Measurements from ENCODE around the gene TEX29.

TEX29 gene

DNA sequence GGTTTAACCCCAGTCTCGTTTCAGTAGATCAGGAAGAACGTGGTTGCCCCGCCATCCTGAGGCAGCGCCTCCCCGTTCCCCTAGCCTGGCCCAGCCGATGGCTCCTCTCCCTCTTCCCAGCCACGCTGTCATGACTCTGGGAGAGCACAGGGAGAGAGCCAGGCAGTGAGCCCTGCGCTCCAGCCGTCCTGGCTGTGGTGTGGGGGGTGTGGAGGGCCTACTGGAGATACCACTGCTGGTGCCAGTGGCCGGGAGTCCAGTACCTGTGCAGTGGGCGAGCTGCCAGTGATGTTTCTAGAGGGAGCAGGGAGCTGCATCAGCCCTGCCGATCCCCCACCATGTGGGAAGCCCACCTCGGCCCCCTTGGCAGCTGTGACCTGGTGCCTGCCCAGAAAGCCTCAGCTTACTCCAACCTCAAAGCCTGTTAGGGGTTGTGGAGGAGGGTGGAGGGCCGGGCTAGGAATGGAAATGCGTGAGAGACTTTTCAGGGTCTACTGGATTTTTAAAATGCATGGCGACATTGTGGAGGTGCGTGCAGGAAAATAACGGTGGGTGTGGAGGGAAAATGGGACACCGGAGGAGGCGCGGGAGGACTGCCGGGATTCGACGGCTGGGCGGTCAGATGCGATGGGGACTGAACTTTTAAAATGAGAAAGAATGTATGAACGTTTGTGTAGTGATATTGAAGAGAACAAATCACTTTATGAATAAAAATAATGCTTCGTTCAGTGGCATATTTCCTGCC, 4.9 kb downstream of the TEX29 start:
- no peak for DNase-seq (ENCODE audit: low read depth)
- no peak overlapping the region for H3K4me3 ChIP-seq (ENCODE audit: low read length)
- TF ChIP-seq, protein P1, sequence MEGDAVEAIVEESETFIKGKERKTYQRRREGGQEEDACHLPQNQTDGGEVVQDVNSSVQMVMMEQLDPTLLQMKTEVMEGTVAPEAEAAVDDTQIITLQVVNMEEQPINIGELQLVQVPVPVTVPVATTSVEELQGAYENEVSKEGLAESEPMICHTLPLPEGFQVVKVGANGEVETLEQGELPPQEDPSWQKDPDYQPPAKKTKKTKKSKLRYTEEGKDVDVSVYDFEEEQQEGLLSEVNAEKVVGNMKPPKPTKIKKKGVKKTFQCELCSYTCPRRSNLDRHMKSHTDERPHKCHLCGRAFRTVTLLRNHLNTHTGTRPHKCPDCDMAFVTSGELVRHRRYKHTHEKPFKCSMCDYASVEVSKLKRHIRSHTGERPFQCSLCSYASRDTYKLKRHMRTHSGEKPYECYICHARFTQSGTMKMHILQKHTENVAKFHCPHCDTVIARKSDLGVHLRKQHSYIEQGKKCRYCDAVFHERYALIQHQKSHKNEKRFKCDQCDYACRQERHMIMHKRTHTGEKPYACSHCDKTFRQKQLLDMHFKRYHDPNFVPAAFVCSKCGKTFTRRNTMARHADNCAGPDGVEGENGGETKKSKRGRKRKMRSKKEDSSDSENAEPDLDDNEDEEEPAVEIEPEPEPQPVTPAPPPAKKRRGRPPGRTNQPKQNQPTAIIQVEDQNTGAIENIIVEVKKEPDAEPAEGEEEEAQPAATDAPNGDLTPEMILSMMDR (IDR thresholded peaks at IDR 0.05; ENCODE audit: insufficient read depth, low read depth, low read length, missing control alignments), result no peak

DNA sequence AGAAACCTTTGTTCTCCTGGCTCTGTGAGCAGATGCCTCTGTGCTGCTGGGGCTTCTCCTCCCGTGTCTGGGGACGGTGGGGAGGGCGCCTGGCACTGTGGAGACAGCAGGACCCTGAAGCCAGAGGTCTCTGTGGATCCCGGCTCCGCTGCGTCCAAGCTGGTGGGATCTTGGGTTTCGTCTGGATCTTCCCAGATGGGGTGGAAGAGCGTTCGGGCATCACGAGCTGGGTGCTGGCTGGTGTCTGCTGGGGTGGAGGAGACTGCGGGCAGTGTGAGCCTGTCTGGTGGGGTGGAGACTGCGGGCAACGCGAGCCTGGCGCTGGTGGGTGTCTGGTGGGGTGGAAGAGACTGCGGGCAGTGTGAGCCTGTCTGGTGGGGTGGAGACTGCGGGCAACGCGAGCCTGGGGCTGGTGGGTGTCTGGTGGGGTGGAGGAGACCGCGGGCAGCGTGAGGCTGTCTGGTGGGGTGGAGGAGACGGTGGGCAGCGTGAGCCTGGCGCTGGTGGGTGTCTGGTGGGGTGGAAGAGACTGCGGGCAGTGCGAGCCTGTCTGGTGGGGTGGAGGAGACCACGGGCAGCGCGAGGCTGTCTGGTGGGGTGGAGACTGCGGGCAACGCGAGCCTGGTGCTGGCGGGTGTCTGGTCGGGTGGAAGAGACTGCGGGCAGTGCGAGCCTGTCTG, 5.6 kb downstream of the TEX29 start:
- TF ChIP-seq, protein P1 (IDR thresholded peaks at IDR 0.05; ENCODE audit: insufficient read depth, low read depth, low read length, missing control alignments), result no peak
- H3K4me3 ChIP-seq (ENCODE audit: low read length), result no peak overlapping the region
- DNase-seq (ENCODE audit: low read depth), result no peak

DNA sequence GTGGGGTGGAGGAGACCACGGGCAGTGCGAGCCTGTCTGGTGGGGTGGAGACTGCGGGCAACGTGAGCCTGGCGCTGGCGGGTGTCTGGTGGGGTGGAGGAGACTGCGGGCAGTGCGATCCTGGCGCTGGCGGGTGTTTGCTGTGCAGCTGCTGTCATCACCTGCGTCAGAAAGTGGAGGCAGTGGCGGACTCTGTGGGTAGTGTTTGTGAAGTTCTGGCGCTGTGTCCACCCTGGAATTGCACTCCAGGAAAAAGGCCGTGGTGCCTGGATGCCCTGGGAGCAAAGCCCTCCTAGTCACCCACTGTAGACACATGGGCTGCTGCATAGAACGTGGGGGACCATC, 6.2 kb downstream of the TEX29 start:
- no peak overlapping the region for H3K4me3 ChIP-seq (ENCODE audit: low read length)
- no peak for DNase-seq (ENCODE audit: low read depth)
- TF ChIP-seq, protein P1 (IDR thresholded peaks at IDR 0.05; ENCODE audit: insufficient read depth, low read depth, low read length, missing control alignments), result no peak

DNA sequence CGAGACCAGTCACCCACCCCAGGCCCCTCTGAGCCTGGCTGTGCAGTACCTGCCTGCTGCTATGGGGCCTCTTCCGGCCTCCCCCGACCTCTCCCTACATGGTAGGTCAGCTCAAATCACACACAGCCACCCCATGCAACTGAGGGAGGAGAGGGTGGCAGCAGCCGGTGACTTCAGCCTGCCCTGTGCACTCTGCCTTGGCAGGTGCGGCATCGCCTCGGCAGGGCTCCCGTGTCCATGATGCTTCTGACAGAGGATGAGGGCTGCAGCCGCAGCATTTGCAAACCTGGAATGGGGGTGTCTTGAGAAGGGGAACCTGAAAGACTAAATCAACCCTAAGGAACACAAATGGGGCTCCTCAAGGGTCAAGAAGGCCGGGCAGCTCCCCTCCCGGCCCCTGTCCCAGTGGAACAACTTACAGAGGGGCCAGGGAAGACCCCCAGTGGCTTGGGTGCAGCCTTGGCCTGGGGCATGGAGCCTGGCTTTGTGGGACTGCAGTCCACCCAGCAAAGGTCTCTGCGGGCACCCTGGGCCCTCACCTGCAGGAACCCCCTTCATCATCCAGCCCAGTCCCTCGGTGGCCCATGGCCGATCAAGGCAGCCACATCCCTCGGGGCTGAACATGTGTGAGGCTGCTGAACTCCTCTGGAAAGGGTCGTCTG, 6.7 kb downstream of the TEX29 start:
- H3K4me3 ChIP-seq (ENCODE audit: low read length), result no peak overlapping the region
- TF ChIP-seq, protein P1 (IDR thresholded peaks at IDR 0.05; ENCODE audit: insufficient read depth, low read depth, low read length, missing control alignments), result no peak
- no peak for DNase-seq (ENCODE audit: low read depth)

DNA sequence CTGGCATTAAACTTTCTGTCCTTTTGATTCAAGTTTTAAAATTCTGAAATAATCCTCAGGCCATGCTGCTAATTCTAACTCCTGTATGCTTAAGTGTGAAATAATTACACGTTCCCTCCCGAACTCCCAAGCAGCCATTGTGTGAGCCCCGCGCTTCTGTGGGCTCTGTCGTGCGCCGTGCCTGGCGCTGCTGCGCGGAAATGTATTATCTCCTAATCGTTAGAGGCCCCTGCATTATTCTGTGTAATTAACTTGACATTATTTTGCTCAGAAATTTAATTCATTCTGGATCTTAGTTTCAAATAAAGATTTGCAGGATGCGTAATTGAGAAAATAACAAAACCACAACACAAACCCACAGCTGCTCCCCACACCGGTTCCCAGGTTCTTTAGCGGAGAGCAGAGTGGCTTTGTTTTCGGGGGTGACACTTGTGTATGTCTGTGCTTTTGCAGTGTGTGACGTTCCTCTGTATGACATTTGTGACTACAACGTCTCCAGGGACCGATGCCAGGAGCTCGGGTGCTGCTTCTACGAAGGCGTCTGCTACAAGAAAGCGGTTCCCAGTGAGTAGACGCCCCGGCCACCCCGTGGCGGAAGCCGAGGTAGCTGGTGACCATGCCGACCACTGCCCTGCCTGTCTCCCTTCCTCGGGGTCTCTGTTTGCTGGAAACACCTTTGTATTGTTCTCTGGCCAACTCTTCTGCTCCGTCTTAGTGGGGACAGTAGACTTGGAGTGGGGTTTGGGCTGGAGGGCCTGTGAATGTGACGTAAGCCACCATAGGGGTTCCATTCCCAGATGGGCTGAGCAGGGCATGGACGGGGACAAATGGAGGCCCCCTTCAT, 7.5 kb downstream of the TEX29 start:
- no peak overlapping the region for H3K4me3 ChIP-seq (ENCODE audit: low read length)
- DNase-seq (ENCODE audit: low read depth), result no peak
- TF ChIP-seq, protein P1 (IDR thresholded peaks at IDR 0.05; ENCODE audit: insufficient read depth, low read depth, low read length, missing control alignments), result no peak

DNA sequence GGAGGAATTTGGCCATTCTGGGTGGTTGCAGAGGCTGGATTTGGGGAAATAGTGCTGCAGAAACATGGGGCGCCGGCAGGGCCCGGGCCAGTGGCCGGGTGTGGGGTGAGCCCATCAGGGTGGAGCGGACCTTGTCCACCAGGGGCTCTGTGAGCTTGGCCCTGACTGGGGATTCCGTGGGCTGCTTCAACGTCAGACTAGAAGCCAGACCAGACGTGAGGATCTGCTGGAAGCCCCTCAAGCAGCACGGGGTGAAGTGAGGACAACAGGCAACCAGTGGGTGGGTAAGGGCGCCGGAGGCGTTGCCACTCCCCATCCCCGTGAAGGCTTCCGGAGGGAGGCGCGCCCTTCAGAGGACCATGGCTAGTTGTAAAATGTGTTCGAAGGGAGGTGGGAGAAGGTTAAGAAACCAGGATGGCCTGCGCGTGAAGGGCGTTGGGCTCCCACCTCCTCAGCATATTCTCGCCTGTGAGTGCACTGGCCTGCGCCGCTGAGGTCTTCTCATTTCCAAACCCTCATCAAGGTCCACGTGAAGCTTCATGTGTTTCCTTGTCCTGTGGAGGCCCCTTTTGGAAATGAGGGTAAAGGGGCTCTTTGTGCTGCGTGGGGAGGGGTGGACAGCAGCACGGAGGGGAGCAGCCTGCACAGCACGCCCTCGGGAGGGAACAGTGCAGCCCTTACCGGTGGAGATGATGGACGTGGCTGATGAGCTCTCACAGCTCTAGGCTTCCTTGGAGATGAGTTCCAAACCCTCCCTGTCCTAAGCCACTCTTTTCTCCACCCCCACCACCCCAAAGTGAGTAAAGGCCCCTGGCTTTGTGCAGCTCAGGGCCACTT, 8.3 kb downstream of the TEX29 start:
- H3K4me3 ChIP-seq (ENCODE audit: low read length), result no peak overlapping the region
- no peak for DNase-seq (ENCODE audit: low read depth)
- TF ChIP-seq, protein P1 (IDR thresholded peaks at IDR 0.05; ENCODE audit: insufficient read depth, low read depth, low read length, missing control alignments), result no peak
